Colonic mucosa (tissue), 4 donors: ENCODE data around the gene SERTAD1. TPM values are rescaled to one million over a fixed set of nuclear protein-coding genes. Genes with fewer than 3 reads are reported as not detected.

Source experiments
- DNase-seq: peaks from one replicate; pipeline ENCODE4 v3.0.0-alpha.2; 2020
- H3K27ac ChIP-seq: fragments of 200-600 bp; one replicate; pipeline ENCODE4 v1.8.0; 2021
- H3K27me3 ChIP-seq: fragments of 200-600 bp; one replicate; pipeline ENCODE4 v1.8.0; 2021
- H3K36me3 ChIP-seq: fragments of 200-600 bp; one replicate; pipeline ENCODE4 v1.8.0; 2021
- H3K4me1 ChIP-seq: fragments of 200-600 bp; one replicate; pipeline ENCODE4 v1.8.0; 2021; ENCODE audit warnings: mild to moderate bottlenecking
- H3K4me3 ChIP-seq: fragments of 200-600 bp; one replicate; pipeline ENCODE4 v1.8.0; 2021
- H3K9ac ChIP-seq, 2 donors: one replicate each; pipeline ENCODE4 v1.7.0; 2013; ENCODE audit warnings: control low read depth in 2 of 2, low read depth in 2 of 2, low read length in 2 of 2
- H3K9me3 ChIP-seq: fragments of 200-600 bp; one replicate; pipeline ENCODE4 v1.8.0; 2021
- intact Hi-C: fragments of 100-400 bp; cut with DNase I; formaldehyde crosslinking; loops from one replicate; pipeline ENCODE4 v1.14.1; 2022
- total RNA-seq, 2 donors: library from RNA; stranded (reverse); fragmentation: NEBNext Ultra II Directional in 1 of 2; extraction: Animal tissue kit (Norgen Biotek cat#: 25700) in 1 of 2; gene quantifications; one replicate each; pipeline ENCODE4 v1.2.1, GENCODE V29; 2021
- TF ChIP-seq, protein P1 (sequence below): fragments of 200-600 bp; IDR thresholded peaks from one replicate; pipeline ENCODE4 v1.8.0; 2022; ENCODE audit warnings: antibody characterized with exemption, mild to moderate bottlenecking
- donor health status: healthy.
- donor health status: DM: no; HTN: no; CAD: no.
- donor health status: DM: no; HTN: no; CAD: no.

Gene SERTAD1
- 10 to 100 TPM in 1 of 2 donors, 1 to 10 TPM in 1; 8.7 to 16.0 TPM for total RNA-seq

- TF ChIP-seq, protein P1, sequence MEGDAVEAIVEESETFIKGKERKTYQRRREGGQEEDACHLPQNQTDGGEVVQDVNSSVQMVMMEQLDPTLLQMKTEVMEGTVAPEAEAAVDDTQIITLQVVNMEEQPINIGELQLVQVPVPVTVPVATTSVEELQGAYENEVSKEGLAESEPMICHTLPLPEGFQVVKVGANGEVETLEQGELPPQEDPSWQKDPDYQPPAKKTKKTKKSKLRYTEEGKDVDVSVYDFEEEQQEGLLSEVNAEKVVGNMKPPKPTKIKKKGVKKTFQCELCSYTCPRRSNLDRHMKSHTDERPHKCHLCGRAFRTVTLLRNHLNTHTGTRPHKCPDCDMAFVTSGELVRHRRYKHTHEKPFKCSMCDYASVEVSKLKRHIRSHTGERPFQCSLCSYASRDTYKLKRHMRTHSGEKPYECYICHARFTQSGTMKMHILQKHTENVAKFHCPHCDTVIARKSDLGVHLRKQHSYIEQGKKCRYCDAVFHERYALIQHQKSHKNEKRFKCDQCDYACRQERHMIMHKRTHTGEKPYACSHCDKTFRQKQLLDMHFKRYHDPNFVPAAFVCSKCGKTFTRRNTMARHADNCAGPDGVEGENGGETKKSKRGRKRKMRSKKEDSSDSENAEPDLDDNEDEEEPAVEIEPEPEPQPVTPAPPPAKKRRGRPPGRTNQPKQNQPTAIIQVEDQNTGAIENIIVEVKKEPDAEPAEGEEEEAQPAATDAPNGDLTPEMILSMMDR, result peak; percentile 74
- intact Hi-C loops, result no loop called here
- no peaks in the 10 kb centered on the region for H3K27me3 ChIP-seq
- DNase-seq, result peak; percentile 100
- peak within 1 kb of the TSS; percentile 86 for H3K4me3 ChIP-seq
- peaks cover 4% of the 10 kb centered on the region for H3K4me1 ChIP-seq
- H3K27ac ChIP-seq, result peak within 1 kb of the TSS; percentile 97
- H3K9ac ChIP-seq, result peak within 1 kb of the TSS; percentile 91 to 97
- no peaks in the 10 kb centered on the region for H3K36me3 ChIP-seq
- H3K9me3 ChIP-seq, result no peaks in the 10 kb centered on the region
These were observed at the start of gene SERTAD1 for GRCh38 chr19:40425450-40426287. SERTAD1 (minus strand) TSS chr19:40425992; CDS start chr19:40423546, 2,446 bp downstream.

DNA sequence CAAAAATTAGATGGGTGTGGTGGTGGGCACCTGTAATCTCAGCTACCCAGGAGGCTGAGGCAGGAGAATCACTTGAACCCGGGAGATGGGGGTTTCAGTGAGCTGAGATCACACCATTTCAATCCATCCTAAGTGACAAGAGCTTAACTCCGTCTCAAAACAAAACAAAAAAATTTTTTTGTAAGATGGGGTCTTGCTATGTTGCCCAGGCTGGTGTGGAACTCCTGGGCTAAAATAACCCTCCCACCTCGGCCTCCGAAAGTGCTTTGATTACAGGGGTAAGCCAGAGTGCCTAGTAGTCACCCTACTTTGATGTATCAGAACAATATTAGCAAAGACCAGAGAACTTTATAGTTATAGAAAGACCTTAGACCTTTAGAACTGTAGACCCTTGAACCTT is 48.9 kb upstream of the SERTAD1 start:
- H3K36me3 ChIP-seq, result no peaks in the 10 kb centered on the region
- no peaks in the 10 kb centered on the region for H3K27me3 ChIP-seq
- intact Hi-C loops, result no loop called here
- H3K4me3 ChIP-seq, result no peak overlapping the region
- TF ChIP-seq, protein P1, result no peak
- no peak overlapping the region for H3K27ac ChIP-seq
- no peaks in the 10 kb centered on the region for H3K4me1 ChIP-seq
- no peaks in the 10 kb centered on the region for H3K9me3 ChIP-seq
- DNase-seq, result no peak
- no peak overlapping the region for H3K9ac ChIP-seq

DNA sequence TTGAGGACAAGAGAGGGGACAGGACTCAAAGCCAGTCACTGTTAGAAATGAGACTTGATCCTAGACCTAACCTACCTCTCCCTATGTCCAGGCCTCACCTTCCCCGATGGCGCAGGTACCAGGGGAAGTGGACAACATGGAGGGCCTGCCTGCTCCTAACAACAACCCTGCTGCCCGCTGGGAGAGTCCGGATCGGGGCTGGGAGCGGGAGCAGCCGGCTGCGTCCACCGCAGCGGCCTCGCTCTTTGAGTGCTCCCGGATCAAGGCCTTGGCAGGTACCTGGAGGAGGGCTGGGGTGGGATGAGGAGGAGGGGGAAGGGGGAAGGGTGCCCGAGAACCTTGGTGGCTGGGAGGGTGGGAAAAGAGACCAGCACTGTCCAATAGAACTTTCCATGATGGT is 46.7 kb upstream of the SERTAD1 start:
- H3K4me3 ChIP-seq, result no peak overlapping the region
- DNase-seq, result no peak
- H3K9ac ChIP-seq, result no peak overlapping the region
- H3K27me3 ChIP-seq, result peaks cover 2% of the 10 kb centered on the region
- intact Hi-C loops, result no loop called here
- H3K27ac ChIP-seq, result no peak overlapping the region
- no peaks in the 10 kb centered on the region for H3K9me3 ChIP-seq
- TF ChIP-seq, protein P1, result no peak
- no peaks in the 10 kb centered on the region for H3K4me1 ChIP-seq
- no peaks in the 10 kb centered on the region for H3K36me3 ChIP-seq

DNA sequence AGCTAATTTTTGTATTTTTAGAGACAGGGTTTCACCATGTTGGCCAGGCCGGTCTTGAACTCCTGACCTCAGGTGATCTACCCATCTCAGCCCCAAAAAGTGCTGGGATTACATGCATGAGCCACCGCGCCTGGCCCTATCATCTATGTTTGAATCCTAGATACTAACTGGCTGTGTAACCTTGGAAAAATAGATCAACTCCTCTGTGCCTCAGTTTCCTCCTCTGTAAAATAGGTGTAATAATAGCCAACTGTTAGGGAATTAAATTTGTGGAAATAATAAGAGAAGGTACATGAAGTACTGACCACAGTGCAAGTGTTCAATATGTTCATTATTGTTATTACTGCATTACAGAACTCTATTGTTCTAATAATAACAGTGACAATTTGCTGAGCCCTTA is 45.3 kb upstream of the SERTAD1 start:
- H3K9me3 ChIP-seq, result no peaks in the 10 kb centered on the region
- H3K36me3 ChIP-seq, result no peaks in the 10 kb centered on the region
- peaks cover 6% of the 10 kb centered on the region for H3K27me3 ChIP-seq
- no peak overlapping the region for H3K4me3 ChIP-seq
- intact Hi-C loops, result no loop called here
- H3K9ac ChIP-seq, result no peak overlapping the region
- H3K27ac ChIP-seq, result no peak overlapping the region
- DNase-seq, result no peak
- peaks cover 4% of the 10 kb centered on the region for H3K4me1 ChIP-seq
- TF ChIP-seq, protein P1, result no peak

- no peak overlapping the region for H3K9ac ChIP-seq
- H3K27ac ChIP-seq, result no peak overlapping the region
- no peak overlapping the region for H3K4me3 ChIP-seq
- DNase-seq, result no peak
- H3K9me3 ChIP-seq, result no peaks in the 10 kb centered on the region
- TF ChIP-seq, protein P1, result no peak
- H3K4me1 ChIP-seq, result peaks cover 13% of the 10 kb centered on the region
- peaks cover 6% of the 10 kb centered on the region for H3K27me3 ChIP-seq
- intact Hi-C loops, result loop anchor here (10.0 kb wide), 1 partner anchor 164 kb away; no protein-coding TSS in a partner anchor
- H3K36me3 ChIP-seq, result no peaks in the 10 kb centered on the region
These were observed 43.2 kb upstream of the SERTAD1 start for GRCh38 chr19:40469011-40469410.
